Tibial nerve (tissue), 4 donors: Measurements from ENCODE around the gene DENND6A.

Source experiments
- EP300 ChIP-seq, 2 donors: sonication (generic); formaldehyde crosslinking; IDR thresholded peaks; one replicate each; pipeline ENCODE4 v1.6.1; 2017; ENCODE audit warnings: antibody characterized with exemption in 2 of 2, mild to moderate bottlenecking in 1 of 2
- POLR2A ChIP-seq, 2 donors: fragments of 450-650 bp; IDR thresholded peaks; one replicate each; pipeline ENCODE4 v1.6.1; 2017; ENCODE audit warnings: antibody characterized with exemption in 2 of 2, mild to moderate bottlenecking in 2 of 2, moderate library complexity in 2 of 2
- TF ChIP-seq, protein P1 (sequence below), 5 experiments: fragments of 200-600 bp in 3 of 5; fragments of 450-650 bp in 2 of 5; sonication (generic) in 3 of 5; IDR thresholded peaks; one replicate each; pipeline ENCODE4 v1.5.1; 2016 to 2019; ENCODE audit warnings: antibody characterized with exemption in 5 of 5, mild to moderate bottlenecking in 3 of 5, moderate library complexity in 2 of 5

DNA sequence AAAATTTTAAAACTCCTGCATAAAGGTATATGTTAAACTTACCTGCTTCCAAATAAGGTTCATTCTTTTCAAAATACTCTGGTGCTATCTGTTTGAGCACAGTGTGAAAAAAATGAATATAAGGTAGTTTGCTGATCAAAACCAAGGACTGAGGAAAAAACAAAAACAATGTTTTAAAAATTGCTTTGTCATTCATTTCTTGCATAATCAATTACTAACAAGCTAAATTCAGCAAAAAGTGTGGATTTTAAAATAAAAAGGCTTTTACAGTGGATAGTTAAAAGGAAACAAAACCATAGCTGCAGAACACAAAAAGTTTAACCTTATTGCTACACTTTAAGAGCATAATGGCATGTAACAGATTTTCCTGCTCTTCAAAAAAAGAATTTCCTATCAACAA is 31.5 kb downstream of the DENND6A start:
- TF ChIP-seq, protein P1, sequence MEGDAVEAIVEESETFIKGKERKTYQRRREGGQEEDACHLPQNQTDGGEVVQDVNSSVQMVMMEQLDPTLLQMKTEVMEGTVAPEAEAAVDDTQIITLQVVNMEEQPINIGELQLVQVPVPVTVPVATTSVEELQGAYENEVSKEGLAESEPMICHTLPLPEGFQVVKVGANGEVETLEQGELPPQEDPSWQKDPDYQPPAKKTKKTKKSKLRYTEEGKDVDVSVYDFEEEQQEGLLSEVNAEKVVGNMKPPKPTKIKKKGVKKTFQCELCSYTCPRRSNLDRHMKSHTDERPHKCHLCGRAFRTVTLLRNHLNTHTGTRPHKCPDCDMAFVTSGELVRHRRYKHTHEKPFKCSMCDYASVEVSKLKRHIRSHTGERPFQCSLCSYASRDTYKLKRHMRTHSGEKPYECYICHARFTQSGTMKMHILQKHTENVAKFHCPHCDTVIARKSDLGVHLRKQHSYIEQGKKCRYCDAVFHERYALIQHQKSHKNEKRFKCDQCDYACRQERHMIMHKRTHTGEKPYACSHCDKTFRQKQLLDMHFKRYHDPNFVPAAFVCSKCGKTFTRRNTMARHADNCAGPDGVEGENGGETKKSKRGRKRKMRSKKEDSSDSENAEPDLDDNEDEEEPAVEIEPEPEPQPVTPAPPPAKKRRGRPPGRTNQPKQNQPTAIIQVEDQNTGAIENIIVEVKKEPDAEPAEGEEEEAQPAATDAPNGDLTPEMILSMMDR (IDR thresholded peaks at IDR 0.05) = no peak
- TF ChIP-seq POLR2A (IDR thresholded peaks at IDR 0.05) (no peak), EP300 (IDR thresholded peaks at IDR 0.05) (no peak)
